Stimulated activated naive B cell treated with anti-CD40 and anti-IgM and Interleukin-4, amounts not matched to agents 10 μg/mL and 1 μg/mL and 100 μg/mL, for 72 hours (primary cell): ENCODE data around the gene SORL1.
A peak's percentile ranks its signal among the peaks of the same experiment; 100 is the strongest.
"Not testable (repeated sequence)": the region's sequence is repeated elsewhere in the genome, so short reads cannot be mapped to it uniquely, and the experiment has no call there.

ENCODE experiments used
- ATAC-seq, 2 donors: fragments of 150-1000 bp; cut with Tn5 transposase; replicated peaks; 2 replicates each; pipeline ENCODE4 v1.10.0; 2021; ENCODE audit warnings: moderate library complexity in 1 of 2
- DNase-seq: peaks from one replicate; pipeline ENCODE4 v3.0.0; 2021
- H3K27ac Mint-ChIP-seq: one replicate; pipeline ENCODE4 v1.8.0; 2022; ENCODE audit warnings: mild to moderate bottlenecking, mixed read lengths
- H3K27me3 Mint-ChIP-seq, 2 donors: one replicate each; pipeline ENCODE4 v1.8.0; 2022; ENCODE audit warnings: mixed read lengths in 2 of 2
- H3K36me3 Mint-ChIP-seq, 2 donors: one replicate each; pipeline ENCODE4 v1.8.0; 2022; ENCODE audit warnings: mixed read lengths in 2 of 2, mild to moderate bottlenecking in 1 of 2
- H3K4me1 Mint-ChIP-seq, 2 donors: one replicate each; pipeline ENCODE4 v1.8.0; 2022; ENCODE audit warnings: mixed read lengths in 2 of 2, mild to moderate bottlenecking in 1 of 2
- H3K4me3 Mint-ChIP-seq, 2 donors: one replicate each; pipeline ENCODE4 v1.8.0; 2022; ENCODE audit warnings: mild to moderate bottlenecking in 2 of 2, mixed read lengths in 2 of 2, moderate library complexity in 1 of 2
- H3K9me3 Mint-ChIP-seq, 2 donors: one replicate each; pipeline ENCODE4 v1.8.0; 2022; ENCODE audit warnings: mixed read lengths in 2 of 2, mild to moderate bottlenecking in 1 of 2

SORL1 gene

DNA sequence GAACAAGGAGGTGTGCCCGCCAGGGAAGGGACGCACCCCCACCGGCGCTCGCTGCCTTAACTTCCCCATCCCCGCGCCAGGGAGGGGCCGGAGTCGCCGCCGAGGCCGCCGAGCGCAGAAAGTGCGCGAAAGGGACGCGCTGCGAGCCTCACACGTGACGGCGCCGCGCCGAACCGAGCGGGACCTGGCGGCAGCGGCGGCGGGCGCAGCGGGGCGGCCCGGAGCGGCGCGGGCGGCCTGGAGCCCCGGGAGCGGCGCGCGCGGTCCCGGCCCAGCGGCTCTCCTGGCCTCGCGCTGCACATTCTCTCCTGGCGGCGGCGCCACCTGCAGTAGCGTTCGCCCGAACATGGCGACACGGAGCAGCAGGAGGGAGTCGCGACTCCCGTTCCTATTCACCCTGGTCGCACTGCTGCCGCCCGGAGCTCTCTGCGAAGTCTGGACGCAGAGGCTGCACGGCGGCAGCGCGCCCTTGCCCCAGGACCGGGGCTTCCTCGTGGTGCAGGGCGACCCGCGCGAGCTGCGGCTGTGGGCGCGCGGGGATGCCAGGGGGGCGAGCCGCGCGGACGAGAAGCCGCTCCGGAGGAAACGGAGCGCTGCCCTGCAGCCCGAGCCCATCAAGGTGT lies at the start of gene SORL1:
SORL1 (plus strand) TSS at position 329 of the 623 bp plus-strand sequence; CDS start at position 347, 18 bp downstream.
- peak within 1 kb of the TSS; percentile 88 to 92 for H3K4me3 Mint-ChIP-seq
- H3K27ac Mint-ChIP-seq, result peak within 1 kb of the TSS; percentile 96
- H3K4me1 Mint-ChIP-seq, result peaks cover 67 to 92% of the 10 kb centered on the region in 2 donors
- H3K36me3 Mint-ChIP-seq, result peaks cover 6 to 8% of the 10 kb centered on the region in 2 donors
- peaks cover 0 to 1% of the 10 kb centered on the region in 2 donors for H3K9me3 Mint-ChIP-seq
- no peaks in the 10 kb centered on the region for H3K27me3 Mint-ChIP-seq
- DNase-seq (peak; percentile 62), ATAC-seq (peak; percentile 62 to 67)

- H3K27ac Mint-ChIP-seq, result no peak overlapping the region
- no peaks in the 10 kb centered on the region for H3K27me3 Mint-ChIP-seq
- H3K4me1 Mint-ChIP-seq, result peaks cover 10 to 25% of the 10 kb centered on the region in 2 donors
- H3K36me3 Mint-ChIP-seq, result peaks cover 4% of the 10 kb centered on the region in 2 donors
- H3K9me3 Mint-ChIP-seq, result peaks cover 5 to 10% of the 10 kb centered on the region in 2 donors
- no peak for ATAC-seq
- no peak for DNase-seq
- H3K4me3 Mint-ChIP-seq, result no peak overlapping the region
Measured at GRCh38 chr11:121405646-121406045, 46.5 kb upstream of the SORL1 start.

- Mint-ChIP-seq H3K9me3 (peaks cover 5 to 9% of the 10 kb centered on the region in 2 donors), H3K36me3 (peaks cover 4% of the 10 kb centered on the region in 2 donors), H3K4me3 (no peak overlapping the region), H3K4me1 (peaks cover 10 to 25% of the 10 kb centered on the region in 2 donors), H3K27me3 (no peaks in the 10 kb centered on the region), H3K27ac (no peak overlapping the region)
- ATAC-seq, result no peak
- no peak for DNase-seq
Measured at GRCh38 chr11:121406291-121406690, 45.8 kb upstream of the SORL1 start.

DNA sequence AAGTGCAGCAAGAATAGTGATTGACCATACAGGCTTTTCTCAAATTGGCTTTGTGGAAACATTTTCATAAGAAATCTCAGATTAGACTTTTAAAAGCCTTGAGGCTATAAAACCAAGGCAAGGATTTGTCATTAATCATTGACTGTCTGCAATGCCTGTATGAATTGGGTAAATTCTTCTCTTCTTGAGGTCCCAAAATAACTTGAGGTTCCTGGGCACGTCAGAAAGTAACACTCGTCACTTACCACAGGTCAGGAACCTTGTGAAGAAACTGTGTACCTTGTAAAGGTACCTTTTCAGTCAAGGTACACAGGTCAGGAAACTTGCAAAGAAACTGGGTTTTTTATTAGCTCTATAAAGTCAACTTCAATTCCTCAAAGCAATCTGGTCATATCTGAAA lies 43.3 kb upstream of the SORL1 start:
- no peak overlapping the region for H3K4me3 Mint-ChIP-seq
- no peak overlapping the region for H3K27ac Mint-ChIP-seq
- no peaks in the 10 kb centered on the region for H3K27me3 Mint-ChIP-seq
- H3K36me3 Mint-ChIP-seq, result peaks cover 0 to 2% of the 10 kb centered on the region in 2 donors
- peaks cover 14 to 25% of the 10 kb centered on the region in 2 donors for H3K4me1 Mint-ChIP-seq
- peaks cover 0 to 2% of the 10 kb centered on the region in 2 donors for H3K9me3 Mint-ChIP-seq
- DNase-seq, result no peak
- no peak for ATAC-seq

DNA sequence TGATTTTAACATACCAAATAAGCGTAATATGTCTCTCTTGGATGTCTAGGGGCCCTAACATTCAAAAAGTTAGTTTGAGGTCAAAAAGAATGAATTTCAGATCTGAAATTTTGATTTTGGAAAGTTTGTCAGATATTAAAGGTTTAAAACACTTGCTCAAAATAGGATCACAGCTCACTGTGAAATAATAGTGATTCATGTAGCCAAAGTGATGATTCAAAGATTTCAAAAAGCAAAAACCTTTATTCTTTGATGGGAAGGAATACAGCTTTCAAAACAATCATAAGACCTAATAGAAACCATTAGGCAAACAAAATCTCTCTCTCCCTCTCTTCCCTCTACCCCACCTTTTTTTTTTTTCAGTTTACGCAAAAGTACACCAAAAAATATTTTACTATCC lies 42.1 kb upstream of the SORL1 start:
- H3K4me3 Mint-ChIP-seq, H3K36me3 Mint-ChIP-seq, H3K27ac Mint-ChIP-seq, ATAC-seq, DNase-seq, H3K9me3 Mint-ChIP-seq, H3K27me3 Mint-ChIP-seq: not testable (repeated sequence)
- H3K4me1 Mint-ChIP-seq, result peaks cover 13 to 18% of the 10 kb centered on the region in 2 donors

DNA sequence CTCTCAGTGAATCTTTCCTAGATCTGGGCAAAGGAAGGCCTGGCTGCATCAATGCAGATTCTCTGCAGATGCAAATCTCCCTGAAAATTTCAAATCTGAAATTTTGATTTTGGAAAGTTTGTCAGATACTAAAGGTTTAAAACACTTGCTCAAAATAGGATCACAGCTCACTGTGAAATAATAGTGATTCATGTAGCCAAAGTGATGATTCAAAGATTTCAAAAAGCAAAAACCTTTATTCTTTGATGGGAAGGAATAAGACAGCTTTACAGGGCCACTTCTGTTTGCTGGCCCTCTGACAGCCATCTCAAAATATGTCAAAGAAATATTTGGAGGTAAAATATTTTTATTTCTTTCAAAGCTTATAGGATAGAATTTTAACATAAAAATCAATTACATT lies 40.8 kb upstream of the SORL1 start:
- not testable (repeated sequence) for H3K27ac Mint-ChIP-seq, ATAC-seq

GRCh38 chr11:121412000-121412587 lies 40.0 kb upstream of the SORL1 start:
- H3K27me3 Mint-ChIP-seq, result no peaks in the 10 kb centered on the region
- no peak for ATAC-seq
- no peak overlapping the region for H3K27ac Mint-ChIP-seq

More for the DNA sequence above, 40.8 kb upstream of the SORL1 start:
- not testable (repeated sequence) for H3K27me3 Mint-ChIP-seq, H3K4me3 Mint-ChIP-seq, H3K36me3 Mint-ChIP-seq, DNase-seq, H3K9me3 Mint-ChIP-seq
- peaks cover 11 to 15% of the 10 kb centered on the region in 2 donors for H3K4me1 Mint-ChIP-seq

DNA sequence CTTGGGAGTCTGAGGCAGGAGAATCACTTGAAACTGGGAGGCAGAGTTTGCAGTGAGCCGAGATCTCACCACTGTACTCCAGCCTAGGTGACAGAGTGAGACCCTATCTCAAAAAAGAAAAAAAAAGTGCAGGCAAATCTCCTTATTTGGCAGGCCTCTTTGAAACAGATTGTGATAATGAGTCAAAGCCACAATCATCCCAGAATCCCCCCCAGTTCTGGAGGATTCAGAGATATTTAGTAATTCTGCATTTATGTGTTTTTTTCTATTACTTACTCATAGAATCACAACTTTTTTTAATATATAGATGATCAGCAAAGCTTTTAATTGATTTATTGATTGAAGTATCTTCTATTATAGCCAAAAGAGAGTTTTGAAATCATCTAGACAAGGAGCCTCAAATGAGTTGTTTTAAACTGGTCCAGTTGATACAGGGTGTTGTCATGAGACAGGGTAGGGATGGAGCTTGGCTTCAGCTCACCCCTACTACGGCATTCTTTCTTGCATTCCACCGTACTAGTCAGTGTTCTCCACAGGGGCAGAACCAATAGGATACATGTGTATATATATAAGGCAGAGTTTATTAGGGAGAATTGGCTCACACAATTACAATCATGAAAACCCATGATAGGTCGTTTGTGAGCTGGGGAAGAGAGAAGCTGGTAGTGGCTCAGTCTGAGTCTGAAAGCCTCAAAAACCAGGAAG lies 39.3 kb upstream of the SORL1 start:
- Mint-ChIP-seq H3K27ac (no peak overlapping the region), H3K36me3 (no peaks in the 10 kb centered on the region), H3K27me3 (no peaks in the 10 kb centered on the region), H3K4me3 (no peak overlapping the region), H3K9me3 (no peaks in the 10 kb centered on the region), H3K4me1 (peaks cover 15 to 23% of the 10 kb centered on the region in 2 donors)
- no peak for ATAC-seq
- no peak for DNase-seq

More at GRCh38 chr11:121412000-121412587, 40.0 kb upstream of the SORL1 start:
- no peak for DNase-seq
- no peaks in the 10 kb centered on the region for H3K36me3 Mint-ChIP-seq
- H3K4me1 Mint-ChIP-seq, result peaks cover 12 to 17% of the 10 kb centered on the region in 2 donors
- H3K9me3 Mint-ChIP-seq, result no peaks in the 10 kb centered on the region
- H3K4me3 Mint-ChIP-seq, result no peak overlapping the region

DNA sequence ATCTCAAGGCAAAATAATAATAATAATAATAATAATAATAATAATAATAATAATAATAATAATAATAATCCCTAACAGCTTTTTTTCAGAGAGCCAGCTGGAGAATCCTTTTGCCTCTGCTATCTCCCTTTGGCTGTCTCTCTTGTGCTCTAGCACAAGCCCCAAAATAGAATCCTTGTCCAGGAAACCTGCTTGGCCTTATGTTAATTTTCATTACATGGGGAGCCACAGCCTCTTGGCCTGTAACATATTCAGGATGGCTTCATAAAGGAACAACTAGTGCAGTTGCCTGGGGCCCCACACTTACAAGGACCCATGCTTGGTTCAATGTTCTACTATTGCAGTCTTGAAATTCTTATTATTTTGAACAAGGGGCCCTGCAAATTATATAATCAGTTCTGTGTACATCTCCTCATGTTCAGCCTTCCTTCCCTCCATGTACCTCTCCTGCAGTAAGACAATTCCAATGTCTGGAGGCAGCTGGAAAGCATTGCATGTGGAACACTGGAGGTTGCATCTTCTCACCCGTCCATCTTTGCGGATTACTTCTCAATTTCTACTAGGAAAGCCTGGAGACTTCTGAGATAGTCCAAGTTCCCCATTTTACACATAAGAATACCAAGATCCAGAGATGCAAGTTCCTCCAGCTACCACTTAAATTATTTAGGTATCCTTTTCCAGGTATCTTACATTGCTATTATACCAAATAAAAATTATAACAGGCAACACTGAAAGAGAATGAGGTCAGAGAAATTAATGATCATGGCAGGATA lies 37.8 kb upstream of the SORL1 start:
- ATAC-seq, result no peak
- Mint-ChIP-seq H3K27me3 (no peaks in the 10 kb centered on the region), H3K36me3 (no peaks in the 10 kb centered on the region), H3K9me3 (no peaks in the 10 kb centered on the region), H3K27ac (no peak overlapping the region), H3K4me1 (peaks cover 21 to 33% of the 10 kb centered on the region in 2 donors), H3K4me3 (no peak overlapping the region)
- no peak for DNase-seq

- Mint-ChIP-seq H3K27me3 (no peaks in the 10 kb centered on the region), H3K27ac (no peak overlapping the region), H3K9me3 (no peaks in the 10 kb centered on the region), H3K4me3 (no peak overlapping the region), H3K36me3 (no peaks in the 10 kb centered on the region), H3K4me1 (peaks cover 24 to 41% of the 10 kb centered on the region in 2 donors)
- ATAC-seq (no peak), DNase-seq (no peak)
Measured at GRCh38 chr11:121415856-121416255, 36.3 kb upstream of the SORL1 start.

GRCh38 chr11:121417055-121417551 lies 35.0 kb upstream of the SORL1 start:
- Mint-ChIP-seq H3K9me3 (no peaks in the 10 kb centered on the region), H3K27ac (peak overlapping the region; percentile 68), H3K4me1 (peaks cover 32 to 54% of the 10 kb centered on the region in 2 donors), H3K27me3 (no peaks in the 10 kb centered on the region), H3K36me3 (no peaks in the 10 kb centered on the region), H3K4me3 (peak overlapping the region; percentile 41 to 58)
- DNase-seq (peak; percentile 77), ATAC-seq (peak; percentile 87 to 90)

DNA sequence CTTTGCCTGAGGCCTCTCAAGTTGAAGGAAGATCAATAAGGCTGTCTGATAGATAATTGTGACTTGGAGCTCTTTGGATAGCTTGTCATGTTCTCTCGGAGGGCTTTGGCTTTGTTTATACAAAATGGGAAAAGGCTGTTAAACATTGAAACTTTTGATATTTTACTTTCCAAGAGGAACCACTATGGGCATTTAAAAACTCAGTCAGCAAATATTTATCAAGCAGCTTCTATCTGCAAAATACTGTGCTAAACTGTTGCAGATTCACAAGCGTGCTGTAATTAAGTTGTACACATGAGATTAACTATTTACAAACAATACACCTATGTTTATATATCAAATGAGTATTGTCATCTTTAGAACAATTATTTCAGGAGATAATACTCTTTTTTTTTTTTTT lies 34.5 kb upstream of the SORL1 start:
- no peaks in the 10 kb centered on the region for H3K9me3 Mint-ChIP-seq

GRCh38 chr11:121418625-121419114 lies 33.4 kb upstream of the SORL1 start:
- Mint-ChIP-seq H3K36me3 (no peaks in the 10 kb centered on the region), H3K4me3 (no peak overlapping the region), H3K9me3 (peaks cover 1 to 2% of the 10 kb centered on the region in 2 donors), H3K27ac (peak overlapping the region; percentile 53), H3K4me1 (peaks cover 38 to 69% of the 10 kb centered on the region in 2 donors), H3K27me3 (no peaks in the 10 kb centered on the region)
- DNase-seq, result peak; percentile 54
- ATAC-seq, result peak; percentile 53 to 57

More for the DNA sequence above, 34.5 kb upstream of the SORL1 start:
- H3K36me3 Mint-ChIP-seq, result no peaks in the 10 kb centered on the region
- H3K4me1 Mint-ChIP-seq, result peaks cover 32 to 59% of the 10 kb centered on the region in 2 donors
- no peak for DNase-seq
- no peak for ATAC-seq
- no peaks in the 10 kb centered on the region for H3K27me3 Mint-ChIP-seq
- peak overlapping the region; percentile 68 for H3K27ac Mint-ChIP-seq
- H3K4me3 Mint-ChIP-seq, result peak overlapping the region; percentile 41 to 58

DNA sequence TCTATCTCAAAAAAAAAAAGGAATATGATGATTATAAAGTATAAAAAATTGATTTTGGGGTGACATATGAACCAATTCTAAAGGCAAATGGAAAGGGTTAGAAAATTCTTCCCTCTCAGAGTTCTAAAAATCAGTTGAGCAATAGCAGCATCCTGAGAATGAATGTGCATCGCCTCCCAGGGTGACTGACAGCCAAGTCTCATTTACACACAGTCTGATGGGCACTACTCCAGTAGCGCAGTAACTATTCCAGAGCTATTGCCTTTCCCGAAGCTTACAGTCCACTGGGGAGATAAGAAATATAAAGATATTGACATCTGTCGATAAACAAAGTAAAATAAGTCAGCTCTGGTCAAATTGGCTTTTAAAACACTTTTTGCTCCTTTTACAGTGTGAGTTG lies 32.3 kb upstream of the SORL1 start:
- ATAC-seq, result no peak
- Mint-ChIP-seq H3K27ac (no peak overlapping the region), H3K9me3 (peaks cover 2 to 5% of the 10 kb centered on the region in 2 donors), H3K4me3 (no peak overlapping the region), H3K36me3 (no peaks in the 10 kb centered on the region), H3K27me3 (no peaks in the 10 kb centered on the region), H3K4me1 (peaks cover 48 to 79% of the 10 kb centered on the region in 2 donors)
- no peak for DNase-seq
